Gastrocnemius medialis (tissue), 4 donors: ENCODE results near the gene KCNIP3.

Experiments used
- POLR2A ChIP-seq, 2 donors: fragments of 450-650 bp; IDR thresholded peaks; one replicate each; pipeline ENCODE4 v1.6.1; 2017; ENCODE audit warnings: antibody characterized with exemption in 2 of 2, mild to moderate bottlenecking in 2 of 2, moderate library complexity in 2 of 2
- TF ChIP-seq, protein P1 (sequence below), 5 experiments: fragments of 450-650 bp in 3 of 5; fragments of 200-600 bp in 2 of 5; sonication (generic) in 2 of 5; IDR thresholded peaks in 4 of 5; conservative IDR thresholded peaks in 1 of 5; 1 replicate in 4 of 5; 2 replicates in 1 of 5; pipeline ENCODE4 v1.5.1; 2016 to 2019; ENCODE audit warnings: antibody characterized with exemption in 5 of 5, mild to moderate bottlenecking in 3 of 5, moderate library complexity in 3 of 5

DNA sequence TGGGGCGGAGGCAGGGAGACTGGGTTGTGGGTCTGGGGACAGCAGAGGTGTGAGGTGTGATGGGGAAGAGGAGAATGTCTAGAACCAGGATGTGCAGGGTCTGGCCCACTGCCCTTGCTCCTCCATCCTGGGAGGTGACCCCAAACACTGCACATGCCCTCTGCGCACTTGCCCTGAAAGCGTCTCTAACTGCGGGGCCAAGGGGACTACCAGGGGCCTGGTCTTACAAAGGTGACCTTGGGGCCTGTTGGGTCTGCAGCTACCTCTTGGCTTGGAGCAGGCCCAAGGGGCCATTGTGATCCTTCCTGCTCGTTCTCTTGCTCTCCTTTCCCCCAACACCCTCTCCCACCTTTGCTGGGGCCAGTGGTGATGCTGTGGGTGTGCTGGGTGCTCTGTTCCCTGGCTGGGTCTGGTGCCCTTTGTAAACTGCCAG, 57.3 kb downstream of the KCNIP3 start:
- TF ChIP-seq POLR2A (IDR thresholded peaks at IDR 0.05) = no peak
- TF ChIP-seq, protein P1, sequence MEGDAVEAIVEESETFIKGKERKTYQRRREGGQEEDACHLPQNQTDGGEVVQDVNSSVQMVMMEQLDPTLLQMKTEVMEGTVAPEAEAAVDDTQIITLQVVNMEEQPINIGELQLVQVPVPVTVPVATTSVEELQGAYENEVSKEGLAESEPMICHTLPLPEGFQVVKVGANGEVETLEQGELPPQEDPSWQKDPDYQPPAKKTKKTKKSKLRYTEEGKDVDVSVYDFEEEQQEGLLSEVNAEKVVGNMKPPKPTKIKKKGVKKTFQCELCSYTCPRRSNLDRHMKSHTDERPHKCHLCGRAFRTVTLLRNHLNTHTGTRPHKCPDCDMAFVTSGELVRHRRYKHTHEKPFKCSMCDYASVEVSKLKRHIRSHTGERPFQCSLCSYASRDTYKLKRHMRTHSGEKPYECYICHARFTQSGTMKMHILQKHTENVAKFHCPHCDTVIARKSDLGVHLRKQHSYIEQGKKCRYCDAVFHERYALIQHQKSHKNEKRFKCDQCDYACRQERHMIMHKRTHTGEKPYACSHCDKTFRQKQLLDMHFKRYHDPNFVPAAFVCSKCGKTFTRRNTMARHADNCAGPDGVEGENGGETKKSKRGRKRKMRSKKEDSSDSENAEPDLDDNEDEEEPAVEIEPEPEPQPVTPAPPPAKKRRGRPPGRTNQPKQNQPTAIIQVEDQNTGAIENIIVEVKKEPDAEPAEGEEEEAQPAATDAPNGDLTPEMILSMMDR (IDR thresholded peaks at IDR 0.05 in 4 of 5, conservative IDR thresholded peaks at IDR 0.05 in 1 of 5) = no peak
